H1 (cell line): ENCODE results near the gene RNFT2. TPM values are rescaled to one million over a fixed set of nuclear protein-coding genes. Genes with fewer than 3 reads are reported as not detected.

Experiments
- MAX ChIP-seq: IDR thresholded peaks from 2 replicates; pipeline ENCODE4 v1.6.1; 2012; ENCODE audit warnings: inconsistent platforms
- POLR2A ChIP-seq, 2 experiments: IDR thresholded peaks; 1 replicate in 1 of 2; 2 replicates in 1 of 2; pipeline ENCODE4 v1.6.1; 2011; ENCODE audit warnings: low read depth in 2 of 2, low read length in 2 of 2, mild to moderate bottlenecking in 2 of 2; ENCODE audit errors: control extremely low read depth in 1 of 2
- POLR2AphosphoS5 ChIP-seq: IDR thresholded peaks from 2 replicates; pipeline ENCODE4 v1.6.1; 2011; ENCODE audit warnings: low read depth, low read length
- RAD21 ChIP-seq, 2 experiments: IDR thresholded peaks in 1 of 2; conservative IDR thresholded peaks in 1 of 2; 2 replicates each; pipeline ENCODE4 v1.6.1; 2011; ENCODE audit warnings: low read depth in 2 of 2, low read length in 2 of 2, improper control_type of control experiment in 1 of 2, inconsistent platforms in 1 of 2, mild to moderate bottlenecking in 1 of 2, moderate library complexity in 1 of 2
- SIRT6 ChIP-seq: IDR thresholded peaks from one replicate; pipeline ENCODE4 v1.7.1; 2012; ENCODE audit warnings: low read length, inconsistent platforms
- SIX5 ChIP-seq: IDR thresholded peaks from 2 replicates; pipeline ENCODE4 v1.6.1; 2011; ENCODE audit warnings: mild to moderate bottlenecking, low read depth, low read length
- polyA plus RNA-seq, 7 experiments: library from polyadenylated mRNA; depleted of rRNA in 3 of 7; stranded (reverse) in 5 of 7; unstranded in 2 of 7; fragments of >200 nt in 5 of 7; fragments of 200-250 nt in 2 of 7; gene quantifications; 1 replicate in 5 of 7; 2 replicates in 1 of 7; 4 replicates in 1 of 7; pipeline versions ENCODE4 v1.2.1 to v1.2.3, GENCODE V29; 2011 to 2013; ENCODE audit warnings: missing spikeins in 2 of 7, mixed read lengths in 2 of 7
- total RNA-seq: library from RNA; stranded (reverse); fragmentation: NEBNext Ultra II Directional; extraction: Animal tissue kit (Norgen Biotek cat#: 25700); gene quantifications from 2 replicates; pipeline ENCODE4 v1.2.1, GENCODE V29; 2021
- TF ChIP-seq, protein P1 (sequence below): fragments of 300-600 bp; sonication (generic); IDR thresholded peaks from 2 replicates; pipeline ENCODE4 v1.7.1; 2012; ENCODE audit warnings: low read length, moderate library complexity, mild to moderate bottlenecking, inconsistent platforms; ENCODE audit not compliant: insufficient replicate concordance
- TF ChIP-seq, protein P2 (sequence below): IDR thresholded peaks from 2 replicates; pipeline ENCODE4 v1.6.1; 2012; ENCODE audit warnings: low read length, inconsistent platforms

RNFT2 gene
- total and polyA plus RNA-seq, 2 of the 8 experiments (the other 6 are each of a cell fraction or from before 2014, with no cell fraction given), result 14.2 to 33.1 TPM

- TF ChIP-seq, protein P1, sequence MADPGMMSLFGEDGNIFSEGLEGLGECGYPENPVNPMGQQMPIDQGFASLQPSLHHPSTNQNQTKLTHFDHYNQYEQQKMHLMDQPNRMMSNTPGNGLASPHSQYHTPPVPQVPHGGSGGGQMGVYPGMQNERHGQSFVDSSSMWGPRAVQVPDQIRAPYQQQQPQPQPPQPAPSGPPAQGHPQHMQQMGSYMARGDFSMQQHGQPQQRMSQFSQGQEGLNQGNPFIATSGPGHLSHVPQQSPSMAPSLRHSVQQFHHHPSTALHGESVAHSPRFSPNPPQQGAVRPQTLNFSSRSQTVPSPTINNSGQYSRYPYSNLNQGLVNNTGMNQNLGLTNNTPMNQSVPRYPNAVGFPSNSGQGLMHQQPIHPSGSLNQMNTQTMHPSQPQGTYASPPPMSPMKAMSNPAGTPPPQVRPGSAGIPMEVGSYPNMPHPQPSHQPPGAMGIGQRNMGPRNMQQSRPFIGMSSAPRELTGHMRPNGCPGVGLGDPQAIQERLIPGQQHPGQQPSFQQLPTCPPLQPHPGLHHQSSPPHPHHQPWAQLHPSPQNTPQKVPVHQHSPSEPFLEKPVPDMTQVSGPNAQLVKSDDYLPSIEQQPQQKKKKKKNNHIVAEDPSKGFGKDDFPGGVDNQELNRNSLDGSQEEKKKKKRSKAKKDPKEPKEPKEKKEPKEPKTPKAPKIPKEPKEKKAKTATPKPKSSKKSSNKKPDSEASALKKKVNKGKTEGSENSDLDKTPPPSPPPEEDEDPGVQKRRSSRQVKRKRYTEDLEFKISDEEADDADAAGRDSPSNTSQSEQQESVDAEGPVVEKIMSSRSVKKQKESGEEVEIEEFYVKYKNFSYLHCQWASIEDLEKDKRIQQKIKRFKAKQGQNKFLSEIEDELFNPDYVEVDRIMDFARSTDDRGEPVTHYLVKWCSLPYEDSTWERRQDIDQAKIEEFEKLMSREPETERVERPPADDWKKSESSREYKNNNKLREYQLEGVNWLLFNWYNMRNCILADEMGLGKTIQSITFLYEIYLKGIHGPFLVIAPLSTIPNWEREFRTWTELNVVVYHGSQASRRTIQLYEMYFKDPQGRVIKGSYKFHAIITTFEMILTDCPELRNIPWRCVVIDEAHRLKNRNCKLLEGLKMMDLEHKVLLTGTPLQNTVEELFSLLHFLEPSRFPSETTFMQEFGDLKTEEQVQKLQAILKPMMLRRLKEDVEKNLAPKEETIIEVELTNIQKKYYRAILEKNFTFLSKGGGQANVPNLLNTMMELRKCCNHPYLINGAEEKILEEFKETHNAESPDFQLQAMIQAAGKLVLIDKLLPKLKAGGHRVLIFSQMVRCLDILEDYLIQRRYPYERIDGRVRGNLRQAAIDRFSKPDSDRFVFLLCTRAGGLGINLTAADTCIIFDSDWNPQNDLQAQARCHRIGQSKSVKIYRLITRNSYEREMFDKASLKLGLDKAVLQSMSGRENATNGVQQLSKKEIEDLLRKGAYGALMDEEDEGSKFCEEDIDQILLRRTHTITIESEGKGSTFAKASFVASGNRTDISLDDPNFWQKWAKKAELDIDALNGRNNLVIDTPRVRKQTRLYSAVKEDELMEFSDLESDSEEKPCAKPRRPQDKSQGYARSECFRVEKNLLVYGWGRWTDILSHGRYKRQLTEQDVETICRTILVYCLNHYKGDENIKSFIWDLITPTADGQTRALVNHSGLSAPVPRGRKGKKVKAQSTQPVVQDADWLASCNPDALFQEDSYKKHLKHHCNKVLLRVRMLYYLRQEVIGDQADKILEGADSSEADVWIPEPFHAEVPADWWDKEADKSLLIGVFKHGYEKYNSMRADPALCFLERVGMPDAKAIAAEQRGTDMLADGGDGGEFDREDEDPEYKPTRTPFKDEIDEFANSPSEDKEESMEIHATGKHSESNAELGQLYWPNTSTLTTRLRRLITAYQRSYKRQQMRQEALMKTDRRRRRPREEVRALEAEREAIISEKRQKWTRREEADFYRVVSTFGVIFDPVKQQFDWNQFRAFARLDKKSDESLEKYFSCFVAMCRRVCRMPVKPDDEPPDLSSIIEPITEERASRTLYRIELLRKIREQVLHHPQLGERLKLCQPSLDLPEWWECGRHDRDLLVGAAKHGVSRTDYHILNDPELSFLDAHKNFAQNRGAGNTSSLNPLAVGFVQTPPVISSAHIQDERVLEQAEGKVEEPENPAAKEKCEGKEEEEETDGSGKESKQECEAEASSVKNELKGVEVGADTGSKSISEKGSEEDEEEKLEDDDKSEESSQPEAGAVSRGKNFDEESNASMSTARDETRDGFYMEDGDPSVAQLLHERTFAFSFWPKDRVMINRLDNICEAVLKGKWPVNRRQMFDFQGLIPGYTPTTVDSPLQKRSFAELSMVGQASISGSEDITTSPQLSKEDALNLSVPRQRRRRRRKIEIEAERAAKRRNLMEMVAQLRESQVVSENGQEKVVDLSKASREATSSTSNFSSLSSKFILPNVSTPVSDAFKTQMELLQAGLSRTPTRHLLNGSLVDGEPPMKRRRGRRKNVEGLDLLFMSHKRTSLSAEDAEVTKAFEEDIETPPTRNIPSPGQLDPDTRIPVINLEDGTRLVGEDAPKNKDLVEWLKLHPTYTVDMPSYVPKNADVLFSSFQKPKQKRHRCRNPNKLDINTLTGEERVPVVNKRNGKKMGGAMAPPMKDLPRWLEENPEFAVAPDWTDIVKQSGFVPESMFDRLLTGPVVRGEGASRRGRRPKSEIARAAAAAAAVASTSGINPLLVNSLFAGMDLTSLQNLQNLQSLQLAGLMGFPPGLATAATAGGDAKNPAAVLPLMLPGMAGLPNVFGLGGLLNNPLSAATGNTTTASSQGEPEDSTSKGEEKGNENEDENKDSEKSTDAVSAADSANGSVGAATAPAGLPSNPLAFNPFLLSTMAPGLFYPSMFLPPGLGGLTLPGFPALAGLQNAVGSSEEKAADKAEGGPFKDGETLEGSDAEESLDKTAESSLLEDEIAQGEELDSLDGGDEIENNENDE, result no peak
- TF ChIP-seq SIX5 (no peak), MAX (no peak), POLR2AphosphoS5 (no peak), SIRT6 (no peak), POLR2A (IDR thresholded peaks at IDR 0.05; ENCODE audit: control extremely low read depth in 1 of 2, low read depth in 2 of 2, low read length in 2 of 2) (no peak), RAD21 (IDR thresholded peaks at IDR 0.05 in 1 of 2, conservative IDR thresholded peaks at IDR 0.05 in 1 of 2; ENCODE audit: low read depth in 2 of 2, low read length in 2 of 2) (no peak)
- TF ChIP-seq, protein P2, sequence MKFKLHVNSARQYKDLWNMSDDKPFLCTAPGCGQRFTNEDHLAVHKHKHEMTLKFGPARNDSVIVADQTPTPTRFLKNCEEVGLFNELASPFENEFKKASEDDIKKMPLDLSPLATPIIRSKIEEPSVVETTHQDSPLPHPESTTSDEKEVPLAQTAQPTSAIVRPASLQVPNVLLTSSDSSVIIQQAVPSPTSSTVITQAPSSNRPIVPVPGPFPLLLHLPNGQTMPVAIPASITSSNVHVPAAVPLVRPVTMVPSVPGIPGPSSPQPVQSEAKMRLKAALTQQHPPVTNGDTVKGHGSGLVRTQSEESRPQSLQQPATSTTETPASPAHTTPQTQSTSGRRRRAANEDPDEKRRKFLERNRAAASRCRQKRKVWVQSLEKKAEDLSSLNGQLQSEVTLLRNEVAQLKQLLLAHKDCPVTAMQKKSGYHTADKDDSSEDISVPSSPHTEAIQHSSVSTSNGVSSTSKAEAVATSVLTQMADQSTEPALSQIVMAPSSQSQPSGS, result no peak
Observed at GRCh38 chr12:116694653-116695463, 43.3 kb upstream of the RNFT2 start (continued).
